ENCODE measurements around the gene TBC1D2B. TPM values are rescaled to one million over a fixed set of nuclear protein-coding genes. Genes with fewer than 3 reads are reported as not detected.
A peak's percentile ranks its signal among the peaks of the same experiment; 100 is the strongest.

The TBC1D2B gene
- total and polyA plus RNA-seq, 4 donors: 9.8 to 109 (median 53.2) TPM

DNA sequence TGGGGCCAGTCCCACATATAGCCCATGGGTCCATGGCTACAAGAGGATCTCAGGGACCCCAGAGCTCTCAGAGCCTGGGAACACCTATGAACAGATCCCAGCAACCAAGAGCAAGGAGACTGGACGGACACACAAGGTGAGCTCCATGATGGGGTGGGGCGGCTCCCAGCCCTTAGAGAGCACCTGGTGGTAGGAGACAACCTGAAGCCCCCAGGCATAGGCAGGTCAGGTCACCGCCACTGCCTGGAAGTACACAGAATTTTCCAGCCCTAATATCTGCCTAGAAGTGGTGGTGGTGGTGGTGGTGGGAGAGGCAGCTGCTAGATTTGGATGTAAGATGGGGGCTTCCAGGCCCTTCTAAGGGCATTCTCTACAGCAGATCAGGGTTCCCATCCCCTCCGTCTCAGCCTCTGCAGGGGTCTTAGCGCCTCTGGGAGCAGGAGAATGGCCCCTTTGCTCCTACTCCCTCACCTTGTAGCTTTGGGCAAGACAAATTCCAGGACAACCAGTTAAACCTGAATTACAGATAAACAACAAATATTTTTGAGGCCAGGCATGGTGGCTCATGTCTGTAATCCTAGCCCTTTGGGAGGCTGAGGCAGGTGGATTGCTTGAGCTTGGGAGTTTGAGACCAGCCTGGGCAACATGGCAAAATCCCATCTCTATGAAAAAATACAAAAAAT, 24.1 kb upstream of the TBC1D2B start:
- Histone ChIP-seq H3K36me3 (ENCODE audit: control insufficient read depth in 1 of 2, insufficient read depth in 2 of 2, low read length in 1 of 2) (no peaks in the 10 kb centered on the region), H3K27me3 (ENCODE audit: control insufficient read depth in 1 of 2, insufficient read depth in 2 of 2, low read length in 1 of 2) (no peaks in the 10 kb centered on the region), H3K4me1 (ENCODE audit: control insufficient read depth in 1 of 2, insufficient read depth in 2 of 2, low read length in 2 of 2) (no peaks in the 10 kb centered on the region), H3K4me3 (ENCODE audit: low read length in 2 of 2) (no peak overlapping the region), H3K9me3 (ENCODE audit: control insufficient read depth, low read length) (no peaks in the 10 kb centered on the region), H3K27ac (ENCODE audit: low read depth in 1 of 2, low read length in 2 of 2) (no peak overlapping the region)
- DNase-seq: peak; percentile 21 to 59
- intact Hi-C loops (cut with DNase I): no loop called here
- ATAC-seq (ENCODE audit: low FRiP score): no peak
- WGBS, 2 donors: 98 to 100% methylated on average over 5 of the region's 5 CpGs

DNA sequence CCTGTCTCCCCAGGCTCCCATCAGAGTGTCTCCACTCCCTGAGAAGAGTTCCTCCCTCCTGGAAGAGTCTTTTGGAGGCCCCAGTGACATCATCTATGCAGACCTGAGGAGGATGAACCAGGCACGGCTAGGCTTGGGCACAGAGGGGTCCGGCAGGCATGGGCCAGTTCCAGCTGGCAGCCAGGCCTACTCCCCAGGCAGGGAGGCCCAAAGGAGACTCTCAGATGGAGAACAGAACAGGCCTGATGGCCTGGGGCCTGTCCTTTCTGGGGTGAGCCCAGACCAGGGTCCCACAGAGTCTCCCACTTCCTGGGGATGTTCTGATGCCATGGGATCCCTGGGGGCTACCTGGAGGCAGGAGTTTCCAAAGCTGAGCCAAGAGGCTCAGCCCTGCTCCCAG, 23.4 kb upstream of the TBC1D2B start:
- Histone ChIP-seq H3K27ac (ENCODE audit: low read depth in 1 of 2, low read length in 2 of 2) (no peak overlapping the region), H3K27me3 (ENCODE audit: control insufficient read depth in 1 of 2, insufficient read depth in 2 of 2, low read length in 1 of 2) (no peaks in the 10 kb centered on the region), H3K4me1 (ENCODE audit: control insufficient read depth in 1 of 2, insufficient read depth in 2 of 2, low read length in 2 of 2) (no peaks in the 10 kb centered on the region), H3K36me3 (ENCODE audit: control insufficient read depth in 1 of 2, insufficient read depth in 2 of 2, low read length in 1 of 2) (no peaks in the 10 kb centered on the region), H3K4me3 (ENCODE audit: low read length in 2 of 2) (no peak overlapping the region), H3K9me3 (ENCODE audit: control insufficient read depth, low read length) (no peaks in the 10 kb centered on the region)
- intact Hi-C loops (cut with DNase I): no loop called here
- ATAC-seq (ENCODE audit: low FRiP score): no peak
- WGBS, 2 donors: 52 to 77% methylated on average over 2 of the region's 2 CpGs
- peak; percentile 9 to 33 for DNase-seq

- intact Hi-C loops (cut with DNase I): no loop called here
- ATAC-seq (ENCODE audit: low FRiP score): peak; percentile 30
- 90 to 98% methylated on average over 11 of the region's 11 CpGs for WGBS, 2 donors
These were observed 20.7 kb upstream of the TBC1D2B start for GRCh38 chr15:78098131-78098755.

GRCh38 chr15:78097667-78098066, 20.2 kb upstream of the TBC1D2B start:
- WGBS, 2 donors: 88 to 93% methylated on average over 9 of the region's 9 CpGs
- ATAC-seq (ENCODE audit: low FRiP score): no peak
- intact Hi-C loops (cut with DNase I): no loop called here
- Histone ChIP-seq H3K4me3 (ENCODE audit: low read length in 2 of 2) (no peak overlapping the region), H3K27me3 (ENCODE audit: control insufficient read depth in 1 of 2, insufficient read depth in 2 of 2, low read length in 1 of 2) (no peaks in the 10 kb centered on the region), H3K4me1 (ENCODE audit: control insufficient read depth in 1 of 2, insufficient read depth in 2 of 2, low read length in 2 of 2) (no peaks in the 10 kb centered on the region), H3K36me3 (ENCODE audit: control insufficient read depth in 1 of 2, insufficient read depth in 2 of 2, low read length in 1 of 2) (no peaks in the 10 kb centered on the region), H3K9me3 (ENCODE audit: control insufficient read depth, low read length) (no peaks in the 10 kb centered on the region), H3K27ac (ENCODE audit: low read depth in 1 of 2, low read length in 2 of 2) (no peak overlapping the region)
- peak; percentile 32 to 58 for DNase-seq

More at GRCh38 chr15:78098131-78098755, 20.7 kb upstream of the TBC1D2B start:
- Histone ChIP-seq H3K27me3 (ENCODE audit: control insufficient read depth in 1 of 2, insufficient read depth in 2 of 2, low read length in 1 of 2) (no peaks in the 10 kb centered on the region), H3K9me3 (ENCODE audit: control insufficient read depth, low read length) (no peaks in the 10 kb centered on the region), H3K36me3 (ENCODE audit: control insufficient read depth in 1 of 2, insufficient read depth in 2 of 2, low read length in 1 of 2) (no peaks in the 10 kb centered on the region), H3K4me1 (ENCODE audit: control insufficient read depth in 1 of 2, insufficient read depth in 2 of 2, low read length in 2 of 2) (no peaks in the 10 kb centered on the region), H3K27ac (ENCODE audit: low read depth in 1 of 2, low read length in 2 of 2) (no peak overlapping the region), H3K4me3 (ENCODE audit: low read length in 2 of 2) (no peak overlapping the region)
- DNase-seq: peak; percentile 26 to 51

- no peak overlapping the region for H3K4me3 ChIP-seq (ENCODE audit: low read length in 2 of 2)
- no peaks in the 10 kb centered on the region for H3K9me3 ChIP-seq (ENCODE audit: control insufficient read depth, low read length)
- H3K36me3 ChIP-seq (ENCODE audit: control insufficient read depth in 1 of 2, insufficient read depth in 2 of 2, low read length in 1 of 2): no peaks in the 10 kb centered on the region
- H3K27ac ChIP-seq (ENCODE audit: low read depth in 1 of 2, low read length in 2 of 2): no peak overlapping the region
- H3K27me3 ChIP-seq (ENCODE audit: control insufficient read depth in 1 of 2, insufficient read depth in 2 of 2, low read length in 1 of 2): no peaks in the 10 kb centered on the region
- DNase-seq (peak; percentile 28 to 46), ATAC-seq (ENCODE audit: low FRiP score) (no peak)
- intact Hi-C loops (cut with DNase I): no loop called here
- no peaks in the 10 kb centered on the region for H3K4me1 ChIP-seq (ENCODE audit: control insufficient read depth in 1 of 2, insufficient read depth in 2 of 2, low read length in 2 of 2)
- WGBS, 2 donors: 51 to 63% methylated on average over 5 of the region's 5 CpGs
These were observed 15.9 kb upstream of the TBC1D2B start for GRCh38 chr15:78093242-78094020.

DNA sequence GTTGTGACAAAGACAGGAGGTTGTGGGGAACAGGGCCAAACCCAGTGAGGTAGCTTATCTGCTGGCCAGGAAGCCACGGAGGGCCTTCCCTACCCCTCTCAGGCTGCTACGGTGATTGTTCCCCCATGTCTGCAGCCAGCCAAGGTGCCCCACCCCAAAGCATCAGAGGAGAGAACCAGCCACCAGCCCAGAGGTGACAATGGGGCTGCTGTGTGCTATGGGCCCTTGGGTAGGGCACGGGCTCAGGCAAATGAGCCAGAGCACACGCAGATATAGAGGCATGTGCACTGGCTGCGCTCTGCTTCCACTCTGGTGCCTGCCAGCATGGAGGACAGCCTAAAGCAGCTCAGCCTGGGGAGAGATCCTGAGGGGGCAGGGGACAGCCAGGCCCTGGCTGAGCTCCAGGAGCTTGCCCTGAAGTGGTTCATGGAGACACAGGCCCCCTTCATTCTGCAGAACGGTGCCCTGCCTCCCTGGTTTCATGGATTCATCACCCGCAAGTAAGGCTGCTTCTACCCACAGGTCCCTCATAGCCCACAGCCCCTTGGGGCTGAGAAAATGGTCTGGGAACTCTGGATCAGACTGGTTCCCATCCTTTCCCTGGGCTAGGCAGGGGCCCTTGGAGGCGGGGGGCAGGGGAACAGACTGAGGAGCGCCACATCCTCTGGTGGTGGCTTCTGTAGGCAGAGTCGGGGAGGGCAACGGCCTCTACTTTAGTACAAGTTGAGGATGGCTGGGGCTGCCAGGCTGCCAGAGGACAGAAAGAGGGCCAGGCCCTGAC, 14.9 kb upstream of the TBC1D2B start, which contains the start of gene SH2D7:
TSS of gene SH2D7 (plus strand) at position 301 of the 781 bp plus-strand sequence. CDS start at position 325, 24 bp downstream.
- intact Hi-C loops (cut with DNase I): no loop called here
- H3K9me3 ChIP-seq (ENCODE audit: control insufficient read depth, low read length): no peaks in the 10 kb centered on the region
- H3K27ac ChIP-seq (ENCODE audit: low read depth in 1 of 2, low read length in 2 of 2): no peak within 1 kb of the TSS
- no peak for ATAC-seq (ENCODE audit: low FRiP score)
- 83 to 87% methylated on average over 11 of the region's 11 CpGs for WGBS, 2 donors
- no peaks in the 10 kb centered on the region for H3K4me1 ChIP-seq (ENCODE audit: control insufficient read depth in 1 of 2, insufficient read depth in 2 of 2, low read length in 2 of 2)
- no peaks in the 10 kb centered on the region for H3K27me3 ChIP-seq (ENCODE audit: control insufficient read depth in 1 of 2, insufficient read depth in 2 of 2, low read length in 1 of 2)
- no peak within 1 kb of the TSS for H3K4me3 ChIP-seq (ENCODE audit: low read length in 2 of 2)
- peak; percentile 30 to 68 for DNase-seq
- no peaks in the 10 kb centered on the region for H3K36me3 ChIP-seq (ENCODE audit: control insufficient read depth in 1 of 2, insufficient read depth in 2 of 2, low read length in 1 of 2)

DNA sequence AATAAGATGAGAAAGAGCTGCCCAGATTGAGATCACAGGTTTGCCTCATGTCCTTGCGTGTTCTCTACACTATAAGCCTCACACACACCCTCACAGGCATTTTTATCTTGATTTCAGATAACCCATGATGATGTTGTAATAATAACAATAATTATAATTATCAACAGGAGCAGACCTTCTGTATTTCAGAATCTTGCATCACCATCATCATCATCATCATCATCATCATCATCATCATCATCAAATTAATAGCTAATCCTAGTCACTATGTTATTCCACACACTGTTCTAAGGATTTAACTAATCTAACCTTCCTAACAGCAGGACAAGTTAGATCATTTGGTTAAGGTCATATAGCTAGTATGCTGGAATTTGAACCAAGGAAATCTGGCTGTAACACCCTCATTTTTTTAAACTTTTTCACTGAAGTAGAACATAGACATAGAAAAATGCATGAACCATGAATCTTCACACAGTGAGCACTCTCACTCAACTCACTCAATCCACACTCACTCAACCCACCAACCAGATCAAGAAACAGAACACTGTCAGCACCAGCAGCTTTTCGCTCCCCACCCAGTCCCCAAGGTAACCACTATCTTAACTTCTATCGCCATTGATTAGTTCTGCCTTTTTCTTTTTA, 13.0 kb upstream of the TBC1D2B start:
- Histone ChIP-seq H3K36me3 (ENCODE audit: control insufficient read depth in 1 of 2, insufficient read depth in 2 of 2, low read length in 1 of 2) (no peaks in the 10 kb centered on the region), H3K9me3 (ENCODE audit: control insufficient read depth, low read length) (no peaks in the 10 kb centered on the region), H3K4me3 (ENCODE audit: low read length in 2 of 2) (no peak overlapping the region), H3K4me1 (ENCODE audit: control insufficient read depth in 1 of 2, insufficient read depth in 2 of 2, low read length in 2 of 2) (no peaks in the 10 kb centered on the region), H3K27ac (ENCODE audit: low read depth in 1 of 2, low read length in 2 of 2) (no peak overlapping the region), H3K27me3 (ENCODE audit: control insufficient read depth in 1 of 2, insufficient read depth in 2 of 2, low read length in 1 of 2) (no peaks in the 10 kb centered on the region)
- 98 to 100% methylated on average over 3 of the region's 3 CpGs for WGBS, 2 donors
- no peak for ATAC-seq (ENCODE audit: low FRiP score)
- peak; percentile 10 for DNase-seq
- intact Hi-C loops (cut with DNase I): no loop called here

GRCh38 chr15:78088773-78089080, 11.2 kb upstream of the TBC1D2B start:
- WGBS, 2 donors: 81 to 89% methylated on average over 3 of the region's 3 CpGs
- DNase-seq (peak in 1 of 2 donors; percentile 22), ATAC-seq (ENCODE audit: low FRiP score) (no peak)
- Histone ChIP-seq H3K27ac (ENCODE audit: low read depth in 1 of 2, low read length in 2 of 2) (no peak overlapping the region), H3K4me3 (ENCODE audit: low read length in 2 of 2) (no peak overlapping the region), H3K36me3 (ENCODE audit: control insufficient read depth in 1 of 2, insufficient read depth in 2 of 2, low read length in 1 of 2) (no peaks in the 10 kb centered on the region), H3K4me1 (ENCODE audit: control insufficient read depth in 1 of 2, insufficient read depth in 2 of 2, low read length in 2 of 2) (no peaks in the 10 kb centered on the region), H3K27me3 (ENCODE audit: control insufficient read depth in 1 of 2, insufficient read depth in 2 of 2, low read length in 1 of 2) (no peaks in the 10 kb centered on the region), H3K9me3 (ENCODE audit: control insufficient read depth, low read length) (no peaks in the 10 kb centered on the region)
- intact Hi-C loops (cut with DNase I): no loop called here
